ENCODE data around the gene SETD6. TPM values are rescaled to one million over a fixed set of nuclear protein-coding genes. Genes with fewer than 3 reads are reported as not detected.

The SETD6 gene, protein sequence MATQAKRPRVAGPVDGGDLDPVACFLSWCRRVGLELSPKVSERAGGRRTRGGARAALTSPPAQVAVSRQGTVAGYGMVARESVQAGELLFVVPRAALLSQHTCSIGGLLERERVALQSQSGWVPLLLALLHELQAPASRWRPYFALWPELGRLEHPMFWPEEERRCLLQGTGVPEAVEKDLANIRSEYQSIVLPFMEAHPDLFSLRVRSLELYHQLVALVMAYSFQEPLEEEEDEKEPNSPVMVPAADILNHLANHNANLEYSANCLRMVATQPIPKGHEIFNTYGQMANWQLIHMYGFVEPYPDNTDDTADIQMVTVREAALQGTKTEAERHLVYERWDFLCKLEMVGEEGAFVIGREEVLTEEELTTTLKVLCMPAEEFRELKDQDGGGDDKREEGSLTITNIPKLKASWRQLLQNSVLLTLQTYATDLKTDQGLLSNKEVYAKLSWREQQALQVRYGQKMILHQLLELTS
- total RNA-seq: 10 to 100 TPM in 1 of 2 donors, 1 to 10 TPM in 1; 9.1 to 11.6 TPM

DNA sequence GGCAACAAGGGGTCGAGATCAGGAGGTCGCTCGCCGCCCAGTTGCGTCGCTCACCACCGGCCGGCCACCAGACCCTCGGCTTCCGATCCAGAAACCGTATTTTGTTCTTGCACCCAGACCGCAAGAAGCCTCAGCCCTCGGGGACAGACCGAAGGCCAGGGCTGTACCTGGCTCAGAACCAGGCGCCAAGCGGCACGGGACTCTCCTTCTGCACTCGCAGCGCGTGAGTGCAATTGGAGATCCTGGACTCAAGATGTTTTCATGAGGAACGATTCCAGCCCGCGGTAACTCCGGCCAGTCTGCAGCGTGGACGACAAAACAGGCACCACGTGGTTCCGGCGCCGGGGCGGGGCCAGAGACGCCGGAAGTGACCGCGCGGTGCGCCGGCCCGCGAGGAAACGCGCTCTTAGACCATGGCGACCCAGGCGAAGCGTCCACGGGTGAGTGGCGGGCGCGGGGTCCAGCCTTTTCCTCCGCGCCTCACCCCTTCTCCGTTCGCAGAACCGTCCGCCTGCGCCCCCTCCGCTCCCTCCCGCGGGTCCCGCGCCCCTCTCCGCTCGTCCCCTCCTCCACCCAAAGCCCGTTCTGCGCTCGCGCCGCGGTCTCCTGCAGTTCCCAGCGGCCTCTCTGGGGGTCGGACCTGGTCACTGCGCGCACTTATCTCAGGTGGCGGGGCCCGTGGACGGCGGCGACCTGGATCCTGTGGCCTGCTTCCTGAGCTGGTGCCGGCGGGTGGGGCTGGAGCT is at the start of gene SETD6:
TSS of gene SETD6 (plus strand) at position 393 of the 746 bp plus-strand sequence. CDS start at position 414, 21 bp downstream.
- Mint-ChIP-seq H3K4me1 (ENCODE audit: low read depth) (peaks cover 44% of the 10 kb centered on the region), H3K27me3 (ENCODE audit: low read depth) (no peaks in the 10 kb centered on the region), H3K9me3 (no peaks in the 10 kb centered on the region), H3K27ac (peak within 1 kb of the TSS; percentile 91), H3K4me3 (peak within 1 kb of the TSS; percentile 91 to 95), H3K36me3 (ENCODE audit: insufficient read depth in 2 of 2) (peaks cover 2 to 3% of the 10 kb centered on the region in 2 donors)
- ATAC-seq (replicated peaks in 1 of 2): peak; percentile 84 to 86
- DNase-seq: peak; percentile 84 to 90

DNA sequence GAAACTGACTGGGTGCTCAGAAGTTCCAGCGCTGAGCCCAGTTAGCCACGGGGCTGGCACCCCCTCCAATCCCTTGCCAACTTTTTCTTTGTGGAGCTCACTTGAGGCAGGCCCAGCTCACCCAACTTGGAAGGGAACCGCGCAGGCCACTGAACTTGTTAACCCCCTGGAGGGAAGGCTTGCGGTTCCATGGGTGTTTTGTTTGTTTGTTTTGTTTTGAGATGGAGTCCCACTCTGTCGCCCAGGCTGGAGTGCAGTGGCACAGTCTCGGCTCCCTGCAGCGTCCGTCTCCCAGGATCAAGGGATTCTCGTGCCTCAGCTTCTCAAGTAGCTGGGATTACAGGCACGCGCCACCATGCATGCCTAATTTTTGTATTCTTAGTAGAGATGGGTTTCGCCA is 49.5 kb upstream of the SETD6 start:
- ATAC-seq (replicated peaks in 1 of 2): no peak
- Mint-ChIP-seq H3K4me3 (no peak overlapping the region), H3K4me1 (ENCODE audit: low read depth) (peaks cover 7% of the 10 kb centered on the region), H3K36me3 (ENCODE audit: insufficient read depth in 2 of 2) (no peaks in the 10 kb centered on the region), H3K27ac (no peak overlapping the region), H3K27me3 (ENCODE audit: low read depth) (peaks cover 70% of the 10 kb centered on the region), H3K9me3 (no peaks in the 10 kb centered on the region)
- no peak for DNase-seq

DNA sequence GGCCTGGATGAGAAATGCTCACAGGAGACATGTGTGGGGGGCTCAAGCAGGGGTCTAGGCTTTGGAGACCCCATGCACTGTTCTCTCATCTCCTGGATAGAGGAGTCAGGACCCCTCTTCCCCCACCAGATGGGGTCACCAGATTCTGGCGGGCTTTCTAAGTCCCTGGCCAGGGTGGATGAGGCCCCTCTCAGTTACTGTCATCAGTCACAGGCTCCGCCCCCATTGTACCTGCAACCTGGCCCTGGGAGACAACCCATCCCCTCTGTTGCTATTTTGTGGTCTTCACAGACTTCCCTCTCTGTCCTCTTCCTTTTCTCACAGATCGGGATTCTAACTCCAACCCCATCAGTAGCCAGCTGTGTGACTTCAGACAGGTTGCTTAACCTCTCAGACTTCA is 48.9 kb upstream of the SETD6 start:
- ATAC-seq (replicated peaks in 1 of 2): no peak
- peaks cover 65% of the 10 kb centered on the region for H3K27me3 Mint-ChIP-seq (ENCODE audit: low read depth)
- DNase-seq: no peak

DNA sequence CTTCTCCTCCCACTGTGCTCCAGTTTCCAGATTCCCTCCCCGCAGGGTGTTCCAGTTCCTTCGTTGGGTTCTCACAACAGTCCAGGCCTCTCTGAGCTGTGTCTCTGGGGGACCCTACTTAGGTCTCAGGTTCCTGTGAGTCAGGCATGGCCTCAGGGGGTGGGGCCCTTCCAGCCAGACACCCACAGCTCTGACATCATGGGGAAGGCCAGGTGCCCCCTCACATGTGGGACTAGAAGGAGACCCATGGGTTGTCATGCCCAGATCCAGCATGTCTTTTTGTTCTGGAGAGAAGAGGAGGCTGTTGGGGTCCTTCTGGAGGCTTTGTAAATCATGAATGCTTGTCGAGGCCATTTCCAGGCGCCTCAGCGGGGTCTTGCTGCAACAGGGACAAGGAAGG is 47.4 kb upstream of the SETD6 start:
- ATAC-seq (replicated peaks in 1 of 2) (no peak), DNase-seq (no peak)
- Mint-ChIP-seq H3K4me1 (ENCODE audit: low read depth) (peaks cover 7% of the 10 kb centered on the region), H3K9me3 (no peaks in the 10 kb centered on the region), H3K36me3 (ENCODE audit: insufficient read depth in 2 of 2) (no peaks in the 10 kb centered on the region), H3K27me3 (ENCODE audit: low read depth) (peaks cover 53% of the 10 kb centered on the region), H3K4me3 (no peak overlapping the region), H3K27ac (no peak overlapping the region)

More for the DNA sequence above, 48.9 kb upstream of the SETD6 start:
- no peak overlapping the region for H3K4me3 Mint-ChIP-seq
- H3K36me3 Mint-ChIP-seq (ENCODE audit: insufficient read depth in 2 of 2): no peaks in the 10 kb centered on the region
- H3K4me1 Mint-ChIP-seq (ENCODE audit: low read depth): peaks cover 7% of the 10 kb centered on the region
- H3K27ac Mint-ChIP-seq: no peak overlapping the region
- no peaks in the 10 kb centered on the region for H3K9me3 Mint-ChIP-seq

DNA sequence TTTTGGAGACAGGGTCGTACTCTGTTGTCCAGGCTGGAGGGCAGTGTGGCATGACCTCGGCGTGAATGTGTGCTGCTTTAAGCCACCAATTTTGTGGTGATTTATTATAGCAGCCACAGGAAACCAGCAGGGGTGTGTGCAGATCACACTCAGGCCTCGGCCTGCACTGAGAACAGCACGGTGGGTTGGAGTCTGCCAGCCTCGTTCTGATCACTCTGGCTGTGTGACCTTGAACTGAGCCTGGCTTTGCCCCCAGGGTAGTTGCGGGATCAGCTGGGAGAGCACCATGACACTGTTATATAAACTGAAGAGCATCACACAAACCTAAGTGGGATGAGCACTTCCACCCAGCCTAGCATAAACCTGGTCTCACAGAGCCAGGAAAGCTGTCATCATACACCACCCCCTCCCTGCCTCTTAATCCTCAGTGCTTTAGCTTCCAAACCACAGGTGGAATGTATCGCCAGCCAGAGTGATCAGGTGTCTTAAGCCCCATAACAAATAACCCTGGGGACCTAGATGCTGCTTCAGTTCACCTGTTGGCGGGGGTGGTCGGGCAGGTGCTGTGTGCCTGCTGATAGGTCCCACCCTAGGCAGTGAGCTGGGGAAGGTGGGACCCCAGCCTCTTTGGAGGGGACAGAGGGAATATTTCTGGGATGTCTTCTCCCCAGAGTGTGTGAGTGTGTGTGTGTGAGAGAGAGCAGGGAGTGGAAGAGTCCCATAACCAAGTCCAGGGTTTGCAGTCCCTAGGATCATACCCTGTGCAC is 43.9 kb upstream of the SETD6 start:
- H3K4me1 Mint-ChIP-seq (ENCODE audit: low read depth): no peaks in the 10 kb centered on the region
- no peaks in the 10 kb centered on the region for H3K9me3 Mint-ChIP-seq
- DNase-seq (no peak), ATAC-seq (replicated peaks in 1 of 2) (no peak)
- no peak overlapping the region for H3K4me3 Mint-ChIP-seq
- no peak overlapping the region for H3K27ac Mint-ChIP-seq
- H3K27me3 Mint-ChIP-seq (ENCODE audit: low read depth): peaks cover 45% of the 10 kb centered on the region
- H3K36me3 Mint-ChIP-seq (ENCODE audit: insufficient read depth in 2 of 2): no peaks in the 10 kb centered on the region

DNA sequence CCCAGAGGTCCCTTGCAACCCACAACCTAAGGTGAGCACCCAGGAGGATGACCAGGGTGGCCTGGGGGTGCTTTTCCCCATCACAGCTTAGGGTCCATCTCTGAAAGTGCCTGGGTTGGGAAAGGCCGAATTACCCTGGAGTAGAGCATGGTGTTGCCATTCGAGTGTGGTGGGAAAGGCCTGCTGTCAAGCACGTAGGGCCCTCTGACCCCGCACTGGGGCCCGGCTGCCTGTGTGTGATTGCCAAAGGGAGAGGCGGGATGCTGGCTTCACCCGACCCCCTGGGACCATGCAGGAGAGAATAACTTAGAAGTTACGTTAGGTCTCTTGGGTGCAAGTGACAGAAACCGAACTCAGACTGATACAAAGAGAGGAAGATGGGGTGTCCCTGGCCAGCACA is 43.1 kb upstream of the SETD6 start:
- ATAC-seq (replicated peaks in 1 of 2) (no peak), DNase-seq (no peak)
- peaks cover 36% of the 10 kb centered on the region for H3K27me3 Mint-ChIP-seq (ENCODE audit: low read depth)
- no peaks in the 10 kb centered on the region for H3K36me3 Mint-ChIP-seq (ENCODE audit: insufficient read depth in 2 of 2)
- no peak overlapping the region for H3K27ac Mint-ChIP-seq
- H3K9me3 Mint-ChIP-seq: no peaks in the 10 kb centered on the region
- no peaks in the 10 kb centered on the region for H3K4me1 Mint-ChIP-seq (ENCODE audit: low read depth)
- no peak overlapping the region for H3K4me3 Mint-ChIP-seq

DNA sequence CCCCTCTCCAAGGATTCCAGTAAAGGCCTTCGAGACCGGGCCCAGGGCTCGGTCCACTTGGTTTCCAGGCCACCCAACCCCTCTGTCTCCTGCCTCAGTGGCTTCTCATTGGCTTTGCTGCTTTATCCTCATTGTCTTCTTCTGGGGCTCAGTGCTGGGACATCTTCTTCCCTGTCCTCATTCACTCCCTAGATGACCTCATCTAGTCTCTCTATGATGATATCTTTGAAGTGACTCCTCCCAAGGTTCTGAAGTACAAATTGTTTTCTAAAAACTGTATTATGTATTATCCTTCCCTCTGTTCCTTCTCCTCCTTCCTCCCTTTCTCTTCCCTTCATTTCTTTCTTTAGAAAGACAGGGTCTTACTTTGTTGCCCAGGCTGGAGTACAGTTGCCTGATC is 42.5 kb upstream of the SETD6 start:
- H3K4me3 Mint-ChIP-seq: no peak overlapping the region
- no peak for ATAC-seq (replicated peaks in 1 of 2)
- no peaks in the 10 kb centered on the region for H3K9me3 Mint-ChIP-seq
- H3K27ac Mint-ChIP-seq: no peak overlapping the region
- H3K27me3 Mint-ChIP-seq (ENCODE audit: low read depth): peaks cover 32% of the 10 kb centered on the region
- H3K36me3 Mint-ChIP-seq (ENCODE audit: insufficient read depth in 2 of 2): no peaks in the 10 kb centered on the region
- DNase-seq: no peak
- H3K4me1 Mint-ChIP-seq (ENCODE audit: low read depth): no peaks in the 10 kb centered on the region

DNA sequence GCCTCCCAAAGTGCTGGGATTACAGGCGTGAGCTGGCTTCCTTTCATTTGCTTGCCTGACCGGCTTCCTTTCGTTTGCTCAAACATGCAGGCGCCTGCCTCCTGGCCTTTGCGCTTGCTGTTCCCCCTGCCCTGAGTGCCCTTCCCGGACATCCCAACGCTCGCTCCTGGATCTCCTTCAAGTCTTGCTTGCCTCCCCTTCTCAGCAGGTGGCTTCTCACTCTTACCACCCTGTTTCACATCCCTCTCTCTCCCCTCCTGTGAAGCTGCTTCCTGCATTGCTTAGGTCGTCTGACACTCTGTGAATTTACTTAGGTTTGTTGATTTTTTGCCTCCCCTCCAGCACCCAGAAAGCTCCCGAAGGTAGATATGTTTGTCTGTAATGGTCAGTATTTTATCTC is 41.0 kb upstream of the SETD6 start:
- Mint-ChIP-seq H3K4me3 (no peak overlapping the region), H3K27ac (no peak overlapping the region), H3K9me3 (no peaks in the 10 kb centered on the region), H3K27me3 (ENCODE audit: low read depth) (peaks cover 21% of the 10 kb centered on the region), H3K4me1 (ENCODE audit: low read depth) (no peaks in the 10 kb centered on the region), H3K36me3 (ENCODE audit: insufficient read depth in 2 of 2) (no peaks in the 10 kb centered on the region)
- DNase-seq (no peak), ATAC-seq (replicated peaks in 1 of 2) (no peak)

DNA sequence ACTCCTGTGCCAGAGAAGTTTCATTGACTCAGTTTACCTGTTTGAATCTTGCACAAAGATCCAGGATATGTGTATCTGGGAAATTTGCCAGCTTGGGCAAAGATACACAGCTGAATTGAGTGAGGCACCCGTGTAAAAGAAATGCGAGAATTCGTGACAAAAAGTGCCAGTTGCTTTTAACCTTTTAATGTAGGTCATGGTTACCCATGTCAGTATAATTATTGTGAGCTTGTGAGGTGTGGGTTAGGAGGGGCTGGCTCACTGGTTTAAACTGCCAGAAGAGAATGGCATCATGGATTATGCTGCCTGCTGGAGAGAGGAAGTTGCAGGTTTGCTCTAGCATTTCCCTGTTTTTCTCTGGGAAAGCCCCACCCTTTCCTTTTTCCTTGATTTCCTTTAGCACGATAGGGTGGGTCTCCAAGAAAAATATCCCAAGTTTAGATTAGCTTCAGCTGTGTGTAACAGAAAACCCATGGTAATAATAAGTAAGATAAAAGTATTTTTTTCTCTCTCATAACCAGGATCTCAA is 40.2 kb upstream of the SETD6 start:
- Mint-ChIP-seq H3K27ac (no peak overlapping the region), H3K4me1 (ENCODE audit: low read depth) (no peaks in the 10 kb centered on the region), H3K27me3 (ENCODE audit: low read depth) (peaks cover 17% of the 10 kb centered on the region), H3K36me3 (ENCODE audit: insufficient read depth in 2 of 2) (no peaks in the 10 kb centered on the region), H3K4me3 (no peak overlapping the region), H3K9me3 (no peaks in the 10 kb centered on the region)
- no peak for ATAC-seq (replicated peaks in 1 of 2)
- DNase-seq: no peak

DNA sequence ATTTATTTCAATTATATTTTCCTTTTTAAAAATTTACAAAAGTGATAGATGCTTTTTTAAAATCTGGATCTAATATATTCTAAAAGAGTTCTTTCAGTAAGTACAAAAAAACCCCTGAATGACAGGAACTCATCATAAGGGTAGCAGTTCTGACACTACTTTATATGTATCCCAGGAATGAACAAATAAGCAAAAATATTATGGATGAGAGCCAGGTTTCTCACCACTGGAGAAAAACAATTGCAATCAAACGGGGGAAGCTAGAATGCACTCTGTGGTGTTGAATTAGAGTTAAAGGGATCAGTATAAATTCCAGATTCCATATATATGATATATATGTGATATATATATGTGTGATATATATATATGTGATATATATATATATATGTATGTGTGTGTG is 38.5 kb upstream of the SETD6 start:
- H3K27me3 Mint-ChIP-seq (ENCODE audit: low read depth): peaks cover 12% of the 10 kb centered on the region
- H3K9me3 Mint-ChIP-seq: no peaks in the 10 kb centered on the region
- H3K36me3 Mint-ChIP-seq (ENCODE audit: insufficient read depth in 2 of 2): no peaks in the 10 kb centered on the region
- no peak overlapping the region for H3K4me3 Mint-ChIP-seq
- no peak for DNase-seq
- H3K27ac Mint-ChIP-seq: no peak overlapping the region
- ATAC-seq (replicated peaks in 1 of 2): no peak
- H3K4me1 Mint-ChIP-seq (ENCODE audit: low read depth): no peaks in the 10 kb centered on the region

DNA sequence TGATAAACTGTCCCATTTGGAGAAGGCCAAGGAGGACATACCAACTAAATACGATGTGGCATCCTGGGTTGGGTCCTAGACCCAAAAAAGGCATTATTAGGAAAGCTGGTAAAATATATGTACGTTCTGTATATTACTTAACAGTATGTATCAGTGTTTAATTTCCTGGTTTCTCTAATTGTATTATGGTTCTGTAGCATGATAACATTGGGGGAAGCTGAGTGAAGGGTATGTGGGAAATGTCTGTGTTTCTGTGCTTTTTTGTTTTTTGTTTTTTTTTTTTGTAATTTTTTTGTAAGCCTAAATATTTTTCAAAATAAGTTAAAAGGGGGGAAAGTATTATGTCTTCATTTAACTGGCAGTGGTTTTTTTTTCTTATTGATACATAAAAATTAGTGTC is 36.9 kb upstream of the SETD6 start:
- ATAC-seq (replicated peaks in 1 of 2): no peak
- no peak for DNase-seq
- Mint-ChIP-seq H3K9me3 (no peaks in the 10 kb centered on the region), H3K27ac (no peak overlapping the region), H3K27me3 (ENCODE audit: low read depth) (peaks cover 23% of the 10 kb centered on the region), H3K36me3 (ENCODE audit: insufficient read depth in 2 of 2) (no peaks in the 10 kb centered on the region), H3K4me3 (no peak overlapping the region), H3K4me1 (ENCODE audit: low read depth) (no peaks in the 10 kb centered on the region)

DNA sequence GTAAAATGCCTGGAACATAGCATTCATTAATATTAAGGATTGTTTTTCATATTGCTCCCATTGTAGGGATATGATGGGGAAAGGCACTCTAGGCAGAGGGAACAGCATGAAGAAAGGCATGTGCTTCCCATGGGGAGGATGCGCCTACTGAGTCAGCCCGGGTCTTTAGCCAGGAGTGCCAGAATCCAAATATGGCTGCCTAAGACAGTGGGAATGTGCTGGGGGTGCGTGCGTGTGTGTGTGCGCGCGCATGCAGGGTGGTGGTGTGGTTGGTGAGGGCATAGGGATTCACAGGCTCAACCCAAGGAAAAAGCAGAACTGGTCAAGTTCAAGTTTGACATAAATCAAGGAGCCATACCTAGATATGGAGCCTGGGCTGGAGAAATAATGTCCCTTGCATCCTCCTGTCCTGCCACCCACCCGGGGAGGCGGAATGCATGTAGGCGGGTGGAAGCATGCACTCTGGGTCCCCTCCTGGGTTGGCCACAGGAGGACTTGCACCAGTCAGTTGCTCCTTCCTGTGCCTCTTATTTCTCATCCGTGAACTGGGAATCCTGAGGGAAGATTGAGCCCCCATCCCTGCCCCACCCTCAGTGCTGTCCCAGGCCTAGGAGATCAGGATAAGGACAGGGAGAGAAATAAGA is 34.0 kb upstream of the SETD6 start:
- H3K4me3 Mint-ChIP-seq: no peak overlapping the region
- no peak for ATAC-seq (replicated peaks in 1 of 2)
- no peaks in the 10 kb centered on the region for H3K4me1 Mint-ChIP-seq (ENCODE audit: low read depth)
- H3K27ac Mint-ChIP-seq: no peak overlapping the region
- H3K27me3 Mint-ChIP-seq (ENCODE audit: low read depth): peaks cover 14% of the 10 kb centered on the region
- DNase-seq: no peak
- H3K36me3 Mint-ChIP-seq (ENCODE audit: insufficient read depth in 2 of 2): no peaks in the 10 kb centered on the region
- no peaks in the 10 kb centered on the region for H3K9me3 Mint-ChIP-seq
